Left cardiac atrium (tissue), 4 donors: Measurements from ENCODE around the gene SLC37A1. TPM values are rescaled to one million over a fixed set of nuclear protein-coding genes. Genes with fewer than 3 reads are reported as not detected.

Source experiments
- ATAC-seq, 2 donors: fragments of 200-7000 bp; cut with Tn5 transposase; one replicate each; pipeline ENCODE4 v1.9.1; 2020; ENCODE audit warnings: mild to moderate bottlenecking in 2 of 2, moderate library complexity in 2 of 2
- DNase-seq: peaks from one replicate; pipeline ENCODE4 v3.0.0-alpha.2; 2020
- intact Hi-C, 2 donors: fragments of 100-400 bp; cut with DNase I; formaldehyde crosslinking; loops; one replicate each; pipeline versions ENCODE4 v1.14.1 to v1.15.1; 2022 to 2023
- total RNA-seq, 2 donors: library from RNA; stranded (reverse); fragmentation: NEBNext Ultra II Directional; extraction: Animal tissue kit (Norgen Biotek cat#: 25700); gene quantifications; one replicate each; pipeline ENCODE4 v1.2.1, GENCODE V29; 2021
- donor health status: DM: no; HTN: yes; CAD: no.
- donor health status: DM: no; HTN: yes; CAD: no; lungs with severe emphysema.
- donor health status: DM: yes; HTN: yes; CAD: no.
- donor health status: Dilated cardiomyopathy.

The SLC37A1 gene
- total RNA-seq, 2 donors from 2014 or later, result 1.9 to 3.7 TPM

DNA sequence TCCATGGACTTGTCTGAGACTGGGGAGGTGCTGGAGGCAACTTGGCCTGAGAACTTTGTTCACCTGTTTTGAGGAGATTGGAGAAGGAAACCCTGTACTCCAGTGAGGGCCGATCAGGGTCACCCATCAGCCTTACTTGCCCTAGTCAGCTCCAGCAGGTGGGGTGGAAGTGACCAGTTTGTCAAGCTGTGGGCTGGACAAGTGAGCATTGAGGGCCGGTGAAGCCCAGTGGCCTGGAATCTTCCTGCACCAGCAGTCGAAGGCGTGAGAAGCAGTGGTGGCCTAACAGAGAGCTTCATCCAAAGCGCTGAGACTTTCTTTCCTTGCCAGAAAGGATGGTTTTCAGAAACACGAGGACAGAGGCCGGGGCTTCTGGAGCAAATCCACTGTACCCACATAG, 9.6 kb downstream of the SLC37A1 start:
- intact Hi-C loops, result no loop called here
- ATAC-seq, result no peak
- DNase-seq, result no peak

DNA sequence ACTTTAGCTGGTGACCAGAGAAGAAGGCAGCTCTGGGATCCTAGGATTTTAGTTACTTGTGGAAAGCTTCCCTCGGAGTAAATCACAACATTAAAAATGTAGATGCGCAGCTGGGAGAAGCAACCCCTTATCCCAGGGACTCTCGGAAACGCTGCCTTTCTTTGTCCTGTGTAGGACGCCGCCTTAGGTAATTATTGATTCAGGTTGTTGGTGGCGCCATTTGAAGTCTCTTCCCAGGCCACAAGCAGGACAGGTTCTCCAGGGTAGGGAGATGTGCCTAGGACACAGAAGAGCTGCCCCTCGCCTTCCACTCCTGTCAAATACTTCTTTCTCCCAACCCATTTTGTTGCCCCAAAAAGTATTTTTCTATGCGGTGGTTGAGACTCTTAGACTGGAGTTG, 10.3 kb downstream of the SLC37A1 start:
- no peak for DNase-seq
- intact Hi-C loops, result no loop called here
- ATAC-seq, result no peak

DNA sequence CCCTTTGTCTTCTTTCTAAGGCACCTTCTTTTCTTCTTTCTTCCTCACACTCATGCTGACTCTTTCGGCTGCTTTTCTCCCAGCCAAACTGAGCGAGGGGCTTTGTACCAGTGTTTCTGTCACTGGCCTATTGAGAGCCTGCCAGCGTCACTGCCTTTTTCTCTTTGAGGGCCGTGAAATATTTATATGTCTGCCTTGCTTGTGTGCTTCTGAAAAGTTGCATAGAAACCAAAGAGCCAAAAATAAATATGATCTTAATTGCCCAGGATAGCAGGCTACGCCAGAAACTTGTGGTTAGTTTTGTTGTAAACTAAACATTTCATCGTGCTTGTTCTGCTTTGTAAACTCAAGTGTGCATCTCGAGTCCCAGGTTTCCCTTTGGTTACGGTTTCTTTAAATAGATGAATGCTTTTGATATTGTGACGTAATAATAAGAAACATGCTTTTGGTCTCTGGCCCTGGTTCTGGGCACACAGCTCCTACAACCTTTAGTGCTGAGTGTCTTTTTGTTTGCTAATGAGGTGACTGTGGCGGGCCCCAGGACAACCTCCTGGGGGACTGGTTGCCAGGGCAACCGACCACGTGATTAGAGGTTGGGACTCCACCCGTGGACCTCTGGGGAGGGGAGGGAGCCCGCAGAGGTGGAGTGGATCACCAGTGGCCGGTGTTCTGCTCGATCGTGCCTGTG, 10.8 kb downstream of the SLC37A1 start:
- ATAC-seq, result peak; percentile 61 to 70
- intact Hi-C loops, result no loop called here
- peak; percentile 67 for DNase-seq

GRCh38 chr21:42525029-42525581, 11.5 kb downstream of the SLC37A1 start:
- intact Hi-C loops, result no loop called here
- no peak for DNase-seq
- peak; percentile 7 to 34 for ATAC-seq

DNA sequence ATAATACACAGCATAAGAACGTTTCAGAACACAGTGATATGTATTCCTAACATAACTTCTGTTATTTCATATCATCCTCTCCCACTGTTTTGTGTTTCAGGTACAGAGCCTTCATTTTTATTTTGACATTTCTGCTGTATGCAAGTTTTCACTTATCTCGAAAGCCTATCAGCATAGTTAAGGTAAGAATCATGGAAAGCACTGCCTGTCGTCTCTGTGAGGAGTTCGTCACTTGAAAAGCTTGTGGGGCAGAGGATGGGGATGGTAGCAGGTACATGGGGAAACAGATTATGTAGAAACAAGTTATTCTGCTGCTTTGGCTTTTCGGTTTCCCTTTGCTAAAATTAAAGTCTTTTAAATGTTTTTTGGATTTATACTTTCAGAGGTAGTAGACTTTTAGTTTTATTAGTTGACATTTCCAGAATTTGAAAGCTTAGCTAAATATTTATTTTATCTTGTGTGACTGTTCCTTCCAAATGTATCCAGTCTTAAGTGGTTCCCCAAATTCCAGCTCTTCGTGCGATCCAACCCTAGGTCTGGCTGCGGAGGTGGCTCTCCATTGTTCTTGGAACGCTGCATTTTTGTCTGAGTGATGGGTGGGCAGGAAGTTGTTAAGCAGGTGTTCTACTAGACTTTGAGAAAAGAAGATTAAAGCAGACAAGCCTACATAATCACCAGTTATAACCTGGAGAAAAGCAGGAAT, 12.2 kb downstream of the SLC37A1 start:
- intact Hi-C loops, result no loop called here
- ATAC-seq, result no peak

DNA sequence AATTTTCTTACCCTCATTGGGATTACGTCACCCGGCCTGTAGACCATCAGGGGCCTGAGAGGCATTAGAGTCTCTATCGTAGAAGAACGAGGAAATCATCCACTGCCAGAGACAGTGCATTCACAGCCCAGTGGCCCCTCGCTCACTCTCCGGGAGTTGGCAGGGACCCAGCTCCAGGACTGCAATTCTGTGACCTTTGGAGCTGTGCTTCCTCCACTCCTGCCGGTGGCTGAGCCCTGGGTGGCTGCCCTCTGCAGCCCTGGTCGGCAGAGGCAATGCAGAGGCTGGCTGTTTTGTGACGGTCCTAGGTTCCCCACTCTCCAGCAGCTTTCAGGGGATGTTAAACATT, 12.7 kb downstream of the SLC37A1 start:
- ATAC-seq, result peak; percentile 17 to 23
- intact Hi-C loops, result no loop called here
- DNase-seq, result no peak

More for the DNA sequence above, 12.2 kb downstream of the SLC37A1 start:
- no peak for DNase-seq

DNA sequence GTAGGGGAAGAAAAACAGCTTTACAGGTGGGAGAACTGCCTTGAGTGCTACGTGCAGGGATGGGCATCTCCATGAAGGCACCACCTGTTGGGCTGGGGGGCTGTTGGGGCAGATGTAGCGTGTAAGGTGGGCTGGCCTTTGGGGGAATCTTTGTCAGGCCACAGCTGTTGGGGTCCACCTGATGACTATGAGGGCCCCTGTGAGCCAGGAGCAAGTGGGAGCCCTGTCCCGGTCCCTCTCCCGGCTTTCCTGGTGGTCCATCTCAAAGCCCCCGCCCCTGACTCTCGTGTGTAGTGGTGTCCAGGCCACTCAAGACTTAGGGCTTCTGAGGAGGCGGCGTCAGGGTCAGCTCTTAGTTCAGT, 13.5 kb downstream of the SLC37A1 start:
- DNase-seq, result no peak
- intact Hi-C loops, result no loop called here
- ATAC-seq, result no peak

GRCh38 chr21:42527489-42528158, 14.0 kb downstream of the SLC37A1 start:
- intact Hi-C loops, result no loop called here
- ATAC-seq (no peak), DNase-seq (no peak)

- ATAC-seq, result no peak
- DNase-seq, result no peak
- intact Hi-C loops, result no loop called here
Observed at GRCh38 chr21:42530167-42530518, 16.5 kb downstream of the SLC37A1 start.

- intact Hi-C loops, result no loop called here
- ATAC-seq, result no peak
Observed at GRCh38 chr21:42531771-42532170, 18.1 kb downstream of the SLC37A1 start.

GRCh38 chr21:42532466-42533181, 19.0 kb downstream of the SLC37A1 start:
- DNase-seq (peak; percentile 75), ATAC-seq (peak; percentile 61 to 72)
- intact Hi-C loops, result no loop called here

More at GRCh38 chr21:42531771-42532170, 18.1 kb downstream of the SLC37A1 start:
- DNase-seq, result no peak

DNA sequence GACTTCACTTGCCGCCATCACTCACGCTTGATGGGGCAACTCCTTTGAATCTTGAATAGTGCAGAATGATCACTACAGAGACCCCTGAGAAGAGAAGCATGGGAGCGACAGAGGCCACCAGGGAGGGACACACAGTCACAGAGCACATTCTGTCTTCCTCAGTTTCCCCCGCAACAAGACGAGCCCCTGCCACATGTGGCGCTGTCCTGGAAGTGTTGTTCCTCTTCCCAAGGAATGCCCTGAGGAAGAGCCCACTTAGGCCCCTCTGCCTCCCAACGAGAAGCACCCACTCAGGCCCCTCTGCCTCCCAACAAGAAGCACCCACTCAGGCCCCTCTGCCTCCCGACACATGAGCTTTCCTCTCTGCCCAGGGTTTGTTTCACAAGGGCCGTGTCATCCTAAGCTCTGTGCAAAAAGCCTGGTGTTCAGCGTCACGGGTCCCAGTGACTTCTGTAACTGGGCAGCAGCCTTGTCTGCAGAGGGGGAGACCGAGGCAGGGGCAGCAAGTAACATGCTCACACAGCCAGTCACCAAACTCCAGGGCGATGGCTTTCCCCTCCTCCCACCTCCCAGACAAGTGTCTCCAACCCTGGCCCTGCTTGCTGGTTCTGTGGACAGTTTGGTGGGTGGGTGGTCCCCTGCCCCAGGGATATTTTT, 19.8 kb downstream of the SLC37A1 start:
- no peak for ATAC-seq
- intact Hi-C loops, result no loop called here
- DNase-seq, result no peak

- ATAC-seq, result no peak
- intact Hi-C loops, result no loop called here
- DNase-seq, result no peak
Observed at GRCh38 chr21:42533963-42534355, 20.3 kb downstream of the SLC37A1 start.

- ATAC-seq (peak; percentile 23 to 60), DNase-seq (no peak)
- intact Hi-C loops, result no loop called here
Observed at GRCh38 chr21:42534421-42535378, 21.0 kb downstream of the SLC37A1 start.

DNA sequence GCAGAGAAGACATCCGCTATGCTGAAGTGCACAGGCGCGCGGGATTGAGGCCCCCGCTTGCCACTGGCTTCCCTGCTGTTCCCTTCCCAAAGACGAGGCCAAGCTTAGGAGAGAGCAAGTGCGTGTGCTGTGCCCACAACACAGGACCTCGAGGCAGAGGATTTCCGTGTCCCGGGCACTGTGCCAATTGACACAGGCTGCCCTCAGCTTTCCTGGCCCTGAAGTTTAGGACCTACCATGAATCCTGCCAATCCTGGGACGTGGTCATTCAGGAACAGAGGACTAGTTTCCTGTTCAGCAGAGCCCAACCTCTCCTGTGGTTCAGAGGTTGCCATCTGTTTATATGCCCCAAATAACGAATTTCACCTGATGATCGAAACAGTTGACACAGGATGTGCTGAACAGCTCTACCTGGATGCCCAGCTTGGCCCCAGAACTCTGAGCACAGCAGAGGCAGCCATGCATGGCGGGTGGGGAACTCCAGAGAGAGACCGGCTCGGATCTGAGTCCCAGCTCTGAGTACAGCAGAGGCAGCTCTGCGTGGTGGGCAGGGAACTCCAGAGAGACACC, 22.0 kb downstream of the SLC37A1 start:
- peak; percentile 5 for DNase-seq
- intact Hi-C loops, result no loop called here
- ATAC-seq, result no peak

DNA sequence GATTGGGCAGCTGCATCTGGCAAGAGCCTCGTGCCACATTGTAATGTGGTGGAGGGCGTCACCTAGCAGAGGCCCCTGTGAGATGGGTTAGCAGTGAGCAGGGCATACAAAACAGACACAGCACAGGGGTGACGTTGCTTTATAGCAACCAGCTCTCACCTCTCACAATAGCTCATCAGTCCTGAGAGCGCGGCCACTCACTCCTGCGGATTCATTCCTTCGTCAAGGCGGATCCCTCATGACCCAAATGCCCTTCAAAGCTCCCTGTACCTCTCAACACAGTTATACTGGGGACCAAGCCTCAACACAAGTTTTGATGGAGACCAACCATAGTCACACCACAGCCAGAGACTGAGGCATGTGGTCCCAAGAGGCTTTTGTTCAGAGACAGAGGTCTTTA, 22.9 kb downstream of the SLC37A1 start:
- intact Hi-C loops, result no loop called here
- DNase-seq (peak; percentile 12), ATAC-seq (no peak)

DNA sequence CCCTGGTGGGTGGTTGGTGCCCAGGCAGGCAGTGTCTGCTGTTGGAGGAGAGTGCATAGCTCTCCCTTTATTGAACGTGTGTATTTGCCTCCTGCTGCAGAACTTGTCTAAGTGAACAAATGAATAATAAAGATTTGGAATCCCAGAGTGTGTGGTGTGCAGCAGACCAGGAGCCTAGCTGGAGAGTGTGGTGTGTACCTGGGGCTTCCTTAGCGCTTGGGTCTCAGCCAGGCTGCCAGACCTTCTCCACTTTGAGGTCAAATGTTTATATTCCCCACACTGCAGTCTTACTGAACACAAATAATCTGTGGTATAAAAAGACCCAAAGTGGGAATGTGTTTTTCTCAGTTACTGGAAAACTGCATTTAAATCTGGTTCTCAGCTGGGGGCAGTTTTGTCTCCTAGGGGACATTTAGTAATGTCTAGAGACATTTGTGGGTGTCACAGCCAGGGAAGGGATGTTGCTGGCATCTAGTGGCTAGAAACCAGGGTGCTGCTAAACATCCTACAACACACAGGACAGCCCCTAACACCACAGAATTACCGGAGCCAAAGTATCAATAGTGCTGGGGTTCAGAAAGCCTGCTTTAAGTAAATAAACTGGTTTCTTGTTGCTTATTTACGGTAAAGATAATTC, 23.6 kb downstream of the SLC37A1 start:
- intact Hi-C loops, result no loop called here
- ATAC-seq (no peak), DNase-seq (peak; percentile 3)
